Panc1 (cell line): Measurements from ENCODE around the gene ABCA8. TPM values are rescaled to one million over a fixed set of nuclear protein-coding genes. Genes with fewer than 3 reads are reported as not detected.

Source experiments
- ATAC-seq: fragments of 200-7000 bp; cut with Tn5 transposase; 2 replicates; pipeline ENCODE4 v1.9.1; 2020; ENCODE audit warnings: mild to moderate bottlenecking, moderate library complexity
- BruUV-seq: library from RNA; stranded (reverse); fragments of 400-500 nt; replicated peaks from 2 replicates; lab custom pipeline; 2021; lab: Mats Ljungman, UMichigan
- CTCF ChIA-PET: fragments of 300-600 bp; sonication (Branson Sonifier 250); formaldehyde crosslinking; loops from one replicate; lab custom pipeline; 2022; ENCODE audit warnings: antibody characterized with exemption; lab: Charles Lee
- POLR2A ChIA-PET: fragments of 300-600 bp; sonication (Branson Sonifier 250); formaldehyde crosslinking; loops from one replicate; lab custom pipeline; 2022; ENCODE audit warnings: antibody characterized with exemption; lab: Charles Lee
- DNase-seq: peaks from one replicate; pipeline ENCODE4 v3.0.0-alpha.2; 2010; ENCODE audit warnings: low read depth, low spot score
- H3K27ac ChIP-seq: 2 replicates; pipeline ENCODE4 v1.5.1; 2011; ENCODE audit warnings: mild to moderate bottlenecking, low read length, inconsistent platforms
- H3K27me3 ChIP-seq: fragments of 200-500 bp; sonication (Bioruptor generic); 2 replicates; pipeline ENCODE4 v1.6.0; 2014; ENCODE audit warnings: low read length, inconsistent platforms; ENCODE audit not compliant: control insufficient read depth, insufficient read depth
- H3K36me3 ChIP-seq: fragments of 200-500 bp; sonication (Bioruptor generic); 2 replicates; pipeline ENCODE4 v1.5.1; 2014; ENCODE audit warnings: inconsistent platforms, mild to moderate bottlenecking, low read length, moderate library complexity; ENCODE audit not compliant: control insufficient read depth, insufficient read depth
- H3K4me1 ChIP-seq: 2 replicates; pipeline ENCODE4 v1.5.1; 2011; ENCODE audit warnings: inconsistent platforms, mild to moderate bottlenecking, low read length, moderate library complexity; ENCODE audit not compliant: control insufficient read depth, insufficient read depth
- H3K4me3 ChIP-seq, 2 experiments: 2 replicates each; pipeline ENCODE4 v1.5.1; 2011 to 2012; ENCODE audit warnings: low read depth in 2 of 2, low read length in 2 of 2, mild to moderate bottlenecking in 2 of 2, inconsistent platforms in 1 of 2, moderate library complexity in 1 of 2
- H3K9me3 ChIP-seq: fragments of 200-500 bp; sonication (Bioruptor generic); 2 replicates; pipeline ENCODE4 v1.5.1; 2014; ENCODE audit warnings: low read depth, mild to moderate bottlenecking, inconsistent platforms, low read length, moderate library complexity; ENCODE audit not compliant: control insufficient read depth, insufficient read depth
- CTCF ChIP-seq: fragments of 450-650 bp; IDR thresholded peaks from 2 replicates; pipeline ENCODE4 v1.5.1; 2017; ENCODE audit warnings: mild to moderate bottlenecking
- POLR2AphosphoS5 ChIP-seq: IDR thresholded peaks from 2 replicates; pipeline ENCODE4 v1.6.1; 2012; ENCODE audit warnings: mild to moderate bottlenecking, low read depth, low read length, moderate library complexity
- REST ChIP-seq, 2 experiments: IDR thresholded peaks; 2 replicates each; pipeline ENCODE4 v1.6.1; 2011 to 2012; ENCODE audit warnings: low read depth in 2 of 2, control low read depth in 1 of 2, low read length in 1 of 2, mild to moderate bottlenecking in 1 of 2, moderate library complexity in 1 of 2; ENCODE audit not compliant: insufficient read depth in 1 of 2
- SIN3A ChIP-seq: IDR thresholded peaks from 2 replicates; pipeline ENCODE4 v1.6.1; 2012; ENCODE audit warnings: low read depth, mild to moderate bottlenecking, low read length, moderate library complexity, borderline replicate concordance; ENCODE audit not compliant: insufficient read depth
- TCF7L2 ChIP-seq: IDR thresholded peaks from 2 replicates; pipeline ENCODE4 v1.6.1; 2011; ENCODE audit warnings: mild to moderate bottlenecking, low read depth, low read length, inconsistent platforms
- in situ Hi-C: cut with HindIII; loops from 2 replicates; pipeline ENCODE4 v1.10.0; 2016; ENCODE audit warnings: low sequenced_read_pairs, low pct_unique_long_range_greater_than_20kb
- intact Hi-C: fragments of 100-400 bp; cut with micrococcal nuclease; formaldehyde crosslinking; loops from one replicate; pipeline ENCODE4 v1.10.0; 2022; ENCODE audit not compliant: unreplicated experiment
- total RNA-seq: library from RNA; stranded (reverse); gene quantifications from one replicate; pipeline ENCODE4 v1.2.1, GENCODE V29; 2021; ENCODE audit not compliant: unreplicated experiment

Gene ABCA8
- total RNA-seq, 1 experiment from 2014 or later = 0.23 TPM

- Histone ChIP-seq H3K9me3 (no peaks in the 10 kb centered on the region), H3K4me3 (no peak overlapping the region), H3K27me3 (no peaks in the 10 kb centered on the region), H3K36me3 (no peaks in the 10 kb centered on the region), H3K4me1 (no peaks in the 10 kb centered on the region), H3K27ac (no peak overlapping the region)
- POLR2A ChIA-PET = no interaction called here
- intact Hi-C loops (no loop called here), in situ Hi-C loops (no loop called here)
- DNase-seq (no peak), ATAC-seq (no peak)
- no peak for TF ChIP-seq SIN3A
- no peak for TF ChIP-seq REST (IDR thresholded peaks at IDR 0.05; ENCODE audit: insufficient read depth in 1 of 2, low read depth in 2 of 2, low read length in 1 of 2)
- TF ChIP-seq POLR2AphosphoS5 = no peak
- no peak for TF ChIP-seq TCF7L2
- TF ChIP-seq CTCF = no peak
- CTCF ChIA-PET = no interaction called here
- BruUV-seq = no TSS peak
These were observed 107.5 kb downstream of the ABCA8 start for GRCh38 chr17:68847711-68848110.

- in situ Hi-C loops = no loop called here
- DNase-seq = no peak
- Histone ChIP-seq H3K27me3 (no peaks in the 10 kb centered on the region), H3K9me3 (no peaks in the 10 kb centered on the region), H3K36me3 (no peaks in the 10 kb centered on the region), H3K4me1 (no peaks in the 10 kb centered on the region), H3K4me3 (no peak overlapping the region), H3K27ac (no peak overlapping the region)
- TF ChIP-seq CTCF (no peak), SIN3A (no peak), REST (IDR thresholded peaks at IDR 0.05; ENCODE audit: insufficient read depth in 1 of 2, low read depth in 2 of 2, low read length in 1 of 2) (no peak), TCF7L2 (no peak), POLR2AphosphoS5 (no peak)
- intact Hi-C loops = no loop called here
- ChIA-PET CTCF (no interaction called here), POLR2A (no interaction called here)
- BruUV-seq = no TSS peak
- ATAC-seq = no peak
These were observed 111.7 kb downstream of the ABCA8 start for GRCh38 chr17:68843522-68843921.
